ENCODE results near the gene OCA2.

DNA sequence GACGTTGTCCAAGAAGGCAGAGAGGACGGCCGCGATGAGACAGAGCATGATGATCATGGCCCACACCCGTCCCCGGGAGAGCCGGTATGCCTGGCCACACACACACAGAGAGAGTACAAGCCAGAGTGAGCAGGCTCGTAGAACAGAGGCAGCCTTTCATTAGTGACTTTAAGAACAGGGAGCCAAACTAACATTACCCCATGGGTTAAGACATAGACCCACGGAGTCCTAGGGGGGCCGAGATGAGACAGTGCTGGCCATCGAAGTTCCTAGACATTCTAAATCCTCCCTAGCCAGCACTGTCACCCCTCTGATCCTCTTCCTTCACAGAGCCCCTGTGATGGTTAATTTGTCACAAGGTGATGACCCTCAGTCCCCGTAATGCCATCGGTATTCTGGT lies 114.0 kb downstream of the OCA2 start:
- TF ChIP-seq, protein P1, sequence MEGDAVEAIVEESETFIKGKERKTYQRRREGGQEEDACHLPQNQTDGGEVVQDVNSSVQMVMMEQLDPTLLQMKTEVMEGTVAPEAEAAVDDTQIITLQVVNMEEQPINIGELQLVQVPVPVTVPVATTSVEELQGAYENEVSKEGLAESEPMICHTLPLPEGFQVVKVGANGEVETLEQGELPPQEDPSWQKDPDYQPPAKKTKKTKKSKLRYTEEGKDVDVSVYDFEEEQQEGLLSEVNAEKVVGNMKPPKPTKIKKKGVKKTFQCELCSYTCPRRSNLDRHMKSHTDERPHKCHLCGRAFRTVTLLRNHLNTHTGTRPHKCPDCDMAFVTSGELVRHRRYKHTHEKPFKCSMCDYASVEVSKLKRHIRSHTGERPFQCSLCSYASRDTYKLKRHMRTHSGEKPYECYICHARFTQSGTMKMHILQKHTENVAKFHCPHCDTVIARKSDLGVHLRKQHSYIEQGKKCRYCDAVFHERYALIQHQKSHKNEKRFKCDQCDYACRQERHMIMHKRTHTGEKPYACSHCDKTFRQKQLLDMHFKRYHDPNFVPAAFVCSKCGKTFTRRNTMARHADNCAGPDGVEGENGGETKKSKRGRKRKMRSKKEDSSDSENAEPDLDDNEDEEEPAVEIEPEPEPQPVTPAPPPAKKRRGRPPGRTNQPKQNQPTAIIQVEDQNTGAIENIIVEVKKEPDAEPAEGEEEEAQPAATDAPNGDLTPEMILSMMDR (IDR thresholded peaks at IDR 0.05; ENCODE audit: poor library complexity, severe bottlenecking) = no peak
- no peak for TF ChIP-seq EZH2 (IDR thresholded peaks at IDR 0.05; ENCODE audit: borderline replicate concordance, insufficient read depth, low read length, poor library complexity, severe bottlenecking)
- no peak for TF ChIP-seq POLR2AphosphoS5 (IDR thresholded peaks at IDR 0.05)
- TF ChIP-seq, protein P2, sequence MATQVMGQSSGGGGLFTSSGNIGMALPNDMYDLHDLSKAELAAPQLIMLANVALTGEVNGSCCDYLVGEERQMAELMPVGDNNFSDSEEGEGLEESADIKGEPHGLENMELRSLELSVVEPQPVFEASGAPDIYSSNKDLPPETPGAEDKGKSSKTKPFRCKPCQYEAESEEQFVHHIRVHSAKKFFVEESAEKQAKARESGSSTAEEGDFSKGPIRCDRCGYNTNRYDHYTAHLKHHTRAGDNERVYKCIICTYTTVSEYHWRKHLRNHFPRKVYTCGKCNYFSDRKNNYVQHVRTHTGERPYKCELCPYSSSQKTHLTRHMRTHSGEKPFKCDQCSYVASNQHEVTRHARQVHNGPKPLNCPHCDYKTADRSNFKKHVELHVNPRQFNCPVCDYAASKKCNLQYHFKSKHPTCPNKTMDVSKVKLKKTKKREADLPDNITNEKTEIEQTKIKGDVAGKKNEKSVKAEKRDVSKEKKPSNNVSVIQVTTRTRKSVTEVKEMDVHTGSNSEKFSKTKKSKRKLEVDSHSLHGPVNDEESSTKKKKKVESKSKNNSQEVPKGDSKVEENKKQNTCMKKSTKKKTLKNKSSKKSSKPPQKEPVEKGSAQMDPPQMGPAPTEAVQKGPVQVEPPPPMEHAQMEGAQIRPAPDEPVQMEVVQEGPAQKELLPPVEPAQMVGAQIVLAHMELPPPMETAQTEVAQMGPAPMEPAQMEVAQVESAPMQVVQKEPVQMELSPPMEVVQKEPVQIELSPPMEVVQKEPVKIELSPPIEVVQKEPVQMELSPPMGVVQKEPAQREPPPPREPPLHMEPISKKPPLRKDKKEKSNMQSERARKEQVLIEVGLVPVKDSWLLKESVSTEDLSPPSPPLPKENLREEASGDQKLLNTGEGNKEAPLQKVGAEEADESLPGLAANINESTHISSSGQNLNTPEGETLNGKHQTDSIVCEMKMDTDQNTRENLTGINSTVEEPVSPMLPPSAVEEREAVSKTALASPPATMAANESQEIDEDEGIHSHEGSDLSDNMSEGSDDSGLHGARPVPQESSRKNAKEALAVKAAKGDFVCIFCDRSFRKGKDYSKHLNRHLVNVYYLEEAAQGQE (IDR thresholded peaks at IDR 0.05; ENCODE audit: borderline replicate concordance) = no peak
- TF ChIP-seq EP300 (conservative IDR thresholded peaks at IDR 0.05; ENCODE audit: poor library complexity, severe bottlenecking) = no peak
- TF ChIP-seq RAD21 (conservative IDR thresholded peaks at IDR 0.05) = no peak
- TF ChIP-seq MXI1 (conservative IDR thresholded peaks at IDR 0.05; ENCODE audit: poor library complexity, severe bottlenecking) = no peak

Measured in neural cell (in vitro differentiated cells).